ENCODE measurements around the gene BHMT2. TPM values are rescaled to one million over a fixed set of nuclear protein-coding genes. Genes with fewer than 3 reads are reported as not detected.
A peak's percentile ranks its signal among the peaks of the same experiment; 100 is the strongest.

Gene BHMT2
- total RNA-seq, 4 donors from 2014 or later, result 1.1 to 10.7 (median 2.8) TPM; not detected in 1

DNA sequence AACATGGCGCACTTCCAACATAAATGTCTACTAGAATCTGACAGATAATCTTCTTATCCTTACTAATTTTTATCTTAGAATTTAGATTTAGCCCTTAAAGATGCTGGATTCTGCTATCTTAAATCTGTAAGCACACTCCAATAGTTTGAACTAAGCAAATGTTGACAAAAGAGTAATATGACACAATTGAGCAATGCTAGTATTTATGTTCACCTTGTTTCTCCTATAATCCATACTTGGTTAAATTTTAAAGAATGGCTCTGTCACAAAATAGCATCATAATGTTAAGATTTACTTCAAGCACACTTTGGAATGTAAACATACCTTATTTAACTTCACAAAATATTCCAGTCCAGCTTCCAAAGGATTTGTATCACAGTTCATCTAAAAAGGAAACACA lies 45.6 kb upstream of the BHMT2 start:
- Histone ChIP-seq H3K9me3 (no peaks in the 10 kb centered on the region), H3K27ac (no peak overlapping the region), H3K36me3 (no peaks in the 10 kb centered on the region), H3K4me3 (no peak overlapping the region), H3K4me1 (peaks cover 0 to 8% (median 0%) of the 10 kb centered on the region in 4 donors), H3K27me3 (no peaks in the 10 kb centered on the region)
- DNase-seq, result no peak
- TF ChIP-seq POLR2A (IDR thresholded peaks at IDR 0.05), result no peak
- TF ChIP-seq, protein P1, sequence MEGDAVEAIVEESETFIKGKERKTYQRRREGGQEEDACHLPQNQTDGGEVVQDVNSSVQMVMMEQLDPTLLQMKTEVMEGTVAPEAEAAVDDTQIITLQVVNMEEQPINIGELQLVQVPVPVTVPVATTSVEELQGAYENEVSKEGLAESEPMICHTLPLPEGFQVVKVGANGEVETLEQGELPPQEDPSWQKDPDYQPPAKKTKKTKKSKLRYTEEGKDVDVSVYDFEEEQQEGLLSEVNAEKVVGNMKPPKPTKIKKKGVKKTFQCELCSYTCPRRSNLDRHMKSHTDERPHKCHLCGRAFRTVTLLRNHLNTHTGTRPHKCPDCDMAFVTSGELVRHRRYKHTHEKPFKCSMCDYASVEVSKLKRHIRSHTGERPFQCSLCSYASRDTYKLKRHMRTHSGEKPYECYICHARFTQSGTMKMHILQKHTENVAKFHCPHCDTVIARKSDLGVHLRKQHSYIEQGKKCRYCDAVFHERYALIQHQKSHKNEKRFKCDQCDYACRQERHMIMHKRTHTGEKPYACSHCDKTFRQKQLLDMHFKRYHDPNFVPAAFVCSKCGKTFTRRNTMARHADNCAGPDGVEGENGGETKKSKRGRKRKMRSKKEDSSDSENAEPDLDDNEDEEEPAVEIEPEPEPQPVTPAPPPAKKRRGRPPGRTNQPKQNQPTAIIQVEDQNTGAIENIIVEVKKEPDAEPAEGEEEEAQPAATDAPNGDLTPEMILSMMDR (IDR thresholded peaks at IDR 0.05), result no peak

DNA sequence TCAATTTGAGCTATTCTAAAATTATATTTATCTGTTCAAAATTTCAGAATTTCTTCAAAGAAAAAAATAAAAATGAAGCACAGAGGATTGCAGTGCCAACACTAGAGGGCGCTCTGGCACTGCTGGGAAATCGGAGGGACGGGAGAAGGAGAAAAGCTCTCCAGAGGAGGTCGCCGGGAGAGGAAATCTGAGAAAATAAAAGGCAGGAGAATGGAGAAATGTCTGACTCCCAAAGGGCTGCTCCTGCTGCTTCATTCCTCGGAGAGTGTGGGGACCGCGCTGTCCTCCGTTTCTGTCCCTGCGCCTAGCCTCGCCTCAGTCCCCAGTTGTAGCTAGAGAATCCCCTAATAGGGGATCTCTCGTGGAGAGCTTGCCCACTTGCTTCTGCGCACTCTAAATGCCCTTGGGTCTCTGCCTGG lies 44.5 kb upstream of the BHMT2 start:
- Histone ChIP-seq H3K36me3 (no peaks in the 10 kb centered on the region), H3K4me3 (peak overlapping the region in 2 of 4 donors; percentile 18 to 29), H3K27ac (no peak overlapping the region), H3K9me3 (no peaks in the 10 kb centered on the region), H3K27me3 (no peaks in the 10 kb centered on the region), H3K4me1 (peaks cover 0 to 8% (median 0%) of the 10 kb centered on the region in 4 donors)
- DNase-seq, result peak in 2 of 3 donors; percentile 71 to 72
- TF ChIP-seq, protein P1 (IDR thresholded peaks at IDR 0.05), result peak; percentile 43 to 92 (median 72)
- TF ChIP-seq POLR2A (IDR thresholded peaks at IDR 0.05), result no peak

DNA sequence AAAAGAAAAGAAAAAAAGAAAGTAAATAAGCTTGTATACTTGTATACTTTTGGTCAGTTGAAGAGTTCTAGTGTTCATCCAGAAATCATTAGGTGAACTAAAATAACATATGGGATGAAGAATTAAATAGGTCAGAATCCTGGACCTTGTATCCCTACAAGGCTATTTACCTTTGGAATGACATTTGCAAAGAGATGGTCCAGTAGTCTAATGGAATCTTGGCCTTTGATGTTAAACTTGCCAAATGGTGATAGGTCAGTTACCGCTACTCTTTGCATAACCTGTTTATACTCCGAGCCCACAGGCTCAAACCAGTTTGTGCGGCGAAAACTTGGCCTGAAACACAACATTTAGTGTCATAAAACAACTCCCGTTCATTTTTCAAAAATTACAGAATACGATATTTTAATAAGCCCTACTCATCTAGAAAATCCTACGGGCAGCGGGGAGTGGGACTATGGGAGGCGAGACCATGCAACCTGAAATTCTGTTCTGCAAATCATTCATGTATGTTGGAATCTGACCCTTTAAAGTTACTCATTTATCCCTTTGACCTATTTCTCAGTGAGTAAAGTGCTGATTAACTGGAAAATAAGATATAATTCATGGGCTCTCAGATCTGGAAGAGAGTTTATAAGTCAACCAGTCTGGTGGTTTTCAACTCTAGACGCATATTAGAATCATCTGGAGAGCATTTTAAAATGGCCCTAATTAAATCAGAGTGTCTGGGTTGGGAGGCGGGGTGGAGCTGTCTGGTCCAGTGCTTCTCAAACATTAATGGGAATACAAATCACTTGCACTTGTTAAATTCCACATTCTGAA lies 38.7 kb upstream of the BHMT2 start:
- DNase-seq, result no peak
- H3K9me3 ChIP-seq, result no peaks in the 10 kb centered on the region
- no peak overlapping the region for H3K27ac ChIP-seq
- no peaks in the 10 kb centered on the region for H3K36me3 ChIP-seq
- no peaks in the 10 kb centered on the region for H3K4me1 ChIP-seq
- no peaks in the 10 kb centered on the region for H3K27me3 ChIP-seq
- no peak overlapping the region for H3K4me3 ChIP-seq
- no peak for TF ChIP-seq POLR2A (IDR thresholded peaks at IDR 0.05)
- TF ChIP-seq, protein P1 (IDR thresholded peaks at IDR 0.05), result no peak

DNA sequence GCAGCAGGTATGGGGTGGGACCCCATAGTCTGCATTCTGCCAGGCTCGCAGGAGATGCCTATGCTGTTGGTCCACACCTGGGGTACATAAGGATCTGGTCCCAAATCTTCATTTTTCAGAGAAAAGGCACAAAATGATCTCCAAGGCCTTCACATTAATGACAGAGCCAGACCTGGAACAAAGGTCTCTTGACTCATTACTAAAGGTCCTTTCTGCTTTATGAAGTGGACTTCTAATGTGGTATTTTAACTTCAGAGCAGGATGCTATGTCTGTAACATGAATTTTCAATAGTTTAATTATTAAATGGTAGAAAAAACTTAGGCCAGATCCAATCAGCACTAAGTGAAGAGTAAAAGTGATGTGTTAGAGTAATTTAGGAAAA lies 38.1 kb upstream of the BHMT2 start:
- Histone ChIP-seq H3K27ac (no peak overlapping the region), H3K36me3 (no peaks in the 10 kb centered on the region), H3K4me3 (no peak overlapping the region), H3K27me3 (no peaks in the 10 kb centered on the region), H3K4me1 (no peaks in the 10 kb centered on the region), H3K9me3 (no peaks in the 10 kb centered on the region)
- TF ChIP-seq POLR2A (IDR thresholded peaks at IDR 0.05), result no peak
- TF ChIP-seq, protein P1 (IDR thresholded peaks at IDR 0.05), result no peak
- no peak for DNase-seq

DNA sequence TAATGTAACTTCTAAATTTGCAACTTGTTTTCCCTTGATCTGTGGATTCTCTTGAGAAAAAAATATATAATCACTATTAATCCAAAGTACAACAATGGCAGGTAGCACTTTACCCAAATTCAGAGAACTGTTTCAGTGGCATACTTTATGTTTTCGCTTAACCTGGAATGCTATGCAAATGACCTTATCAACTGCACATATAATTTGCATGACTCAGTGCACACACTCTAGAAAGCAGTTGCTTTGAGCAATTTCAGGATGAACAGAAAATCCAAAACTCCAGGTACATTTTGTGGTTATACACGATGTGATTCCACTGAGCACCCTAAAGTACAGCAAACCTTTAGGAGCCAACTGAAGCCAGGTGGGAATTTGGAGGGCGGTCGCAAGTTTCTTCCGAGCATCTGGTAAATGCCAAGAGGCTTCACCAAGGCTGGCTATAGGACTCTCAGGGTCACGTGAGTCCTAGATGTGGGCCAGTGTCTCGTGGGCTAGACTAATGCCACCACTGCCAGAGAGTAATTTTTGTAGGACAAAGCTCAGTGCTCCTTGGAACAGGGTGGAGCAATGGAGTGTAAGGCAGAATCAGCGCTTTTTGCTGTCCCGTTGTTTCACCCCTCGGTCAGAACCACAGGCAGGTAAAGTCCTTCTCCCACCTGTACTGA lies 37.4 kb upstream of the BHMT2 start:
- H3K27ac ChIP-seq, result no peak overlapping the region
- no peaks in the 10 kb centered on the region for H3K4me1 ChIP-seq
- no peaks in the 10 kb centered on the region for H3K27me3 ChIP-seq
- peaks cover 0 to 4% (median 0%) of the 10 kb centered on the region in 4 donors for H3K9me3 ChIP-seq
- no peak overlapping the region for H3K4me3 ChIP-seq
- TF ChIP-seq, protein P1 (IDR thresholded peaks at IDR 0.05), result no peak
- no peak for TF ChIP-seq POLR2A (IDR thresholded peaks at IDR 0.05)
- no peaks in the 10 kb centered on the region for H3K36me3 ChIP-seq
- no peak for DNase-seq

Measured in Peyer's patch (tissue), 4 donors.